Heart right ventricle (tissue), 16 donors: Measurements from ENCODE around the gene AK9. TPM values are rescaled to one million over a fixed set of nuclear protein-coding genes. Genes with fewer than 3 reads are reported as not detected.

Experiments
- ATAC-seq, 8 donors: fragments of 200-7000 bp; cut with Tn5 transposase; one replicate each; pipeline ENCODE4 v1.9.1; 2020; ENCODE audit warnings: mild to moderate bottlenecking in 8 of 8, moderate library complexity in 8 of 8, moderate number of reproducible peaks in 1 of 8
- DNase-seq, 2 donors: peaks; one replicate each; pipeline ENCODE4 v3.0.0-alpha.2; 2020
- H3K27ac ChIP-seq, 10 donors: fragments of 200-600 bp; sonication (generic) in 2 of 10; one replicate each; pipeline versions ENCODE4 v1.5.0 to v1.8.0; 2020 to 2022; ENCODE audit warnings: mild to moderate bottlenecking in 3 of 10
- H3K27me3 ChIP-seq, 7 donors: fragments of 200-600 bp; one replicate each; pipeline ENCODE4 v1.8.0; 2021 to 2022; ENCODE audit warnings: mild to moderate bottlenecking in 2 of 7
- H3K36me3 ChIP-seq, 9 donors: fragments of 200-600 bp; sonication (generic) in 1 of 9; one replicate each; pipeline versions ENCODE4 v1.5.0 to v1.8.0; 2020 to 2022; ENCODE audit warnings: mild to moderate bottlenecking in 2 of 9
- H3K4me1 ChIP-seq, 9 donors: fragments of 200-600 bp; sonication (generic) in 1 of 9; one replicate each; pipeline versions ENCODE4 v1.5.0 to v1.8.0; 2020 to 2022; ENCODE audit warnings: mild to moderate bottlenecking in 4 of 9
- H3K4me3 ChIP-seq, 10 donors: fragments of 200-600 bp; sonication (generic) in 2 of 10; one replicate each; pipeline versions ENCODE4 v1.5.0 to v1.8.0; 2020 to 2022; ENCODE audit warnings: mild to moderate bottlenecking in 7 of 10, moderate library complexity in 2 of 10
- H3K9me3 ChIP-seq, 11 donors: fragments of 200-600 bp in 10 of 11; sonication (generic) in 2 of 11; one replicate each; pipeline versions ENCODE4 v1.5.0 to v1.8.0; 2013 to 2022; ENCODE audit warnings: mild to moderate bottlenecking in 2 of 11, control low read depth in 1 of 11, moderate library complexity in 1 of 11
- CTCF ChIP-seq, 9 donors: fragments of 200-600 bp; sonication (generic) in 2 of 9; IDR thresholded peaks; one replicate each; pipeline versions ENCODE4 v1.5.0 to v1.8.0; 2021 to 2022; ENCODE audit warnings: antibody characterized with exemption in 9 of 9, mild to moderate bottlenecking in 5 of 9, moderate library complexity in 1 of 9
- WGBS, 2 donors: extraction: QIAGEN DNeasy Blood & Tissue Kit; methylation state at CpG; one replicate each; pipeline ENCODE4 v1.1.7; 2013; ENCODE audit warnings: inconsistent platforms in 1 of 2; 5-methylcytosine and 5-hydroxymethylcytosine counted together
- intact Hi-C, 10 donors: fragments of 100-400 bp; cut with DNase I; formaldehyde crosslinking; loops; one replicate each; pipeline versions ENCODE4 v1.11.1 to v1.14.2; 2022
- long read RNA-seq, 3 donors: library from polyadenylated mRNA; unstranded; transcript quantifications; one replicate each; pipeline ENCODE4 v2.0.0, GENCODE V29; 2020 to 2021
- polyA plus RNA-seq, 2 donors: library from polyadenylated mRNA; stranded (reverse); fragments of 200-250 nt; gene quantifications; one replicate each; pipeline ENCODE4 v1.2.3, GENCODE V29; 2013
- total RNA-seq, 10 donors: library from RNA; stranded (reverse); fragmentation: NEBNext Ultra II Directional in 3 of 10; extraction: Animal tissue kit (Norgen Biotek cat#: 25700) in 3 of 10; gene quantifications; one replicate each; pipeline versions ENCODE4 v1.2.1 to v1.2.4, GENCODE V29; 2021 to 2023
- donor health status: Arrhythmogenic right ventricular cardiomyopathy.
- donor health status: ischemic (EF 13 %, LVEDD 7.1; RV severe dilation, severe dysfunction).
- donor health status: healthy with polysubstance abuse.
- donor health status: DM: no; HTN: yes; CAD: no.
- donor health status: DM: no; HTN: no; CAD: no.
- donor health status: ischemic (EF 25% LVEDD 6.9; RV normal size, moderate dysfunction).
- donor health status: ischemic (EF 25% LVEDD 5.7; RV mildly dilated, moderate dysfunction).
- donor health status: healthy.
- donor health status: DM: yes; HTN: yes; CAD: no.
- donor health status: Ischemic cardiomyopathy.
- donor health status: ischemic (EF 35%, LVEDD 5.7; RV mildly dilated, moderate dysfunction).
- donor health status: nonischemic (EF 11% LVEDD 7.7; RV severe dilation, severe dysfunction).
- donor health status: DM: yes; HTN: yes; CAD: no.
- donor health status: PGD.
- donor health status: ischemic (EF 29% LVEDD 5.4; RV normal size, mild dysfunction).
- donor health status: nonischemic (EF 23%, LVEDD 6.1; RV moderate dilation, normal function).

Gene AK9
- total RNA-seq (10 to 100 TPM in 7 of 10 donors, 1 to 10 TPM in 3; 6.8 to 17.0 (median 10.9) TPM), polyA plus RNA-seq (10 to 100 TPM in 1 of 2 donors, 1 to 10 TPM in 1; 4.6 to 13.6 TPM)
- long read RNA-seq, donor 1, partial matches to known transcripts, result 10 of 17 reads
- long read RNA-seq, donor 1, other reads (novel, unspliced or antisense), result 4 of 17 reads
- long read RNA-seq, donor 2, partial matches to known transcripts, result 6 of 12 reads
- long read RNA-seq, donor 2, other reads (novel, unspliced or antisense), result 4 of 12 reads
- long read RNA-seq, donor 3, partial matches to known transcripts, result 8 of 14 reads
- long read RNA-seq, donor 3, other reads (novel, unspliced or antisense), result 2 of 14 reads

GRCh38 chr6:109690737-109691621 is at the start of gene AK9, which contains the start of gene FIG4:
AK9 (minus strand) TSS chr6:109691202; CDS start chr6:109675745, 15,457 bp downstream.
FIG4 (plus strand) TSS chr6:109691296; CDS start chr6:109691436, 140 bp downstream.
- intact Hi-C loops, result loop anchor here in 5 of 10 donors (5.0 to 10.0 kb wide), 4 partner anchors 164 to 306 kb away; partner anchors contain the start of genes CD164 (in 2 of the 5), PPIL6 (in 1 of the 5) and SMPD2 (in 1 of the 5)
- peak in 6 of 9 donors; percentile 16 to 53 (median 34) for TF ChIP-seq CTCF (IDR thresholded peaks at IDR 0.05)
- Histone ChIP-seq H3K9me3 (peaks cover 0 to 5% (median 0%) of the 10 kb centered on the region in 11 donors), H3K27ac (peak within 1 kb of the TSS; percentile 34 to 93 (median 84)), H3K4me1 (peaks cover 0 to 28% (median 17%) of the 10 kb centered on the region in 9 donors), H3K27me3 (no peaks in the 10 kb centered on the region), H3K36me3 (peaks cover 0 to 5% (median 0%) of the 10 kb centered on the region in 9 donors), H3K4me3 (peak within 1 kb of the TSS; percentile 64 to 87 (median 78))
- WGBS, 2 donors, result 0% methylated on average over 47 of the region's 47 CpGs
- ATAC-seq, result peak; percentile 99 to 100 (median 100)
- DNase-seq, result peak; percentile 90 to 93

- Histone ChIP-seq H3K9me3 (no peaks in the 10 kb centered on the region), H3K4me3 (no peak overlapping the region), H3K27ac (peak overlapping the region in 1 of 10 donors; percentile 44), H3K36me3 (peaks cover 0 to 67% (median 1%) of the 10 kb centered on the region in 9 donors), H3K4me1 (peaks cover 0 to 4% (median 0%) of the 10 kb centered on the region in 9 donors), H3K27me3 (no peaks in the 10 kb centered on the region)
- DNase-seq (no peak), ATAC-seq (no peak)
- intact Hi-C loops, result no loop called here
- no peak for TF ChIP-seq CTCF (IDR thresholded peaks at IDR 0.05)
- 80 to 82% methylated on average over 7 of the region's 7 CpGs for WGBS, 2 donors
Measured at GRCh38 chr6:109740787-109741186, 49.8 kb upstream of the AK9 start.

DNA sequence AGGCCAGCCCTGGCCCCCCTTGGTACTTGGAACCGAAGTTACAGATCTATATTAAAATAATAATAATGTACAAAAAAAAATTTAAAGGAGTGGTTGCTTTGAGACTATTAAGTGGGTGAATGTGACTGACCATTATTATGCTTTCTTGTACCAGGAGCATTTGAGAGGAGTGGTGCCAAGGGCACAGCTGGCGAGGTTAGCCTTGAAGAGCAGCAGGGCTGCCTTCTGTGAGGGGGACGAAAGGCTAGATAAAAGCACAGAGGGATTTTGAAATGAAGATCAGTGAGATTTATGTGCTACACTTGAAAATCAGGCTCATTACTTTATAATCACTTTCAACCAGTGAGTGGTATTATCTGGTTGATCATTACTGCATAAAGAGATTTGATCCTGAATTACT is 48.7 kb upstream of the AK9 start:
- H3K27ac ChIP-seq, result no peak overlapping the region

More for the DNA sequence above, 48.7 kb upstream of the AK9 start:
- no peak for TF ChIP-seq CTCF (IDR thresholded peaks at IDR 0.05)
- no peak overlapping the region for H3K4me3 ChIP-seq
- ATAC-seq (no peak), DNase-seq (no peak)
- H3K36me3 ChIP-seq, result peaks cover 0 to 77% (median 6%) of the 10 kb centered on the region in 9 donors
- no peaks in the 10 kb centered on the region for H3K27me3 ChIP-seq
- no peaks in the 10 kb centered on the region for H3K9me3 ChIP-seq
- intact Hi-C loops, result no loop called here
- 92% methylated on average over 3 of the region's 3 CpGs for WGBS, 2 donors
- peaks cover 0 to 4% (median 0%) of the 10 kb centered on the region in 9 donors for H3K4me1 ChIP-seq
